ENCODE data around the gene TPSAB1.
"Not testable (repeated sequence)": the region's sequence is repeated elsewhere in the genome, so short reads cannot be mapped to it uniquely, and the experiment has no call there.

The TPSAB1 gene

DNA sequence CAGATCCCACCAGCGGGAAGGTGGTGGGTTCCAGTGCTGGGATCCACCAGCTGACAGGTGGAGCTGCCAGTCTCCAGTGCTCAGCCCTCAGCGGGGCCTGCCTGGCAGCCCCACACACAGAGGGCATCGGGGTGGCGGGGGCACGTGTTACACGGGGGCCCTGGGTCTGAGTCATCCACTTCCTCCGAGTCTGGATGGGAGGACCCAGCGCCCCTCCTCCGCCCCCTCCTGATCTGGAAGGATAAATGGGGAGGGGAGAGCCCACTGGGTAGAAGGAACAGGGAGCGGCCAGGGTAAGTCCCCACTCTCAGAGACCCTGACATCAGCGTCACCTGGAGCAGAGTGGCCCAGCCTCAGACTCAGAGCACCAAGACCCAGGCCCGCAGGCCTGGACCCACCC, at the start of gene TPSAB1:
Gene TPSAB1 (plus strand): TSS at position 270 of the 400 bp plus-strand sequence. CDS start 234 bp downstream, outside the sequence.
- not testable (repeated sequence) for DNase-seq

GRCh38 chr16:1190789-1191188, 49.7 kb upstream of the TPSAB1 start:
- DNase-seq = not testable (repeated sequence)

- DNase-seq = no peak
These were observed 48.0 kb upstream of the TPSAB1 start for GRCh38 chr16:1192384-1193073.

- no peak for DNase-seq
These were observed 47.2 kb upstream of the TPSAB1 start for GRCh38 chr16:1193143-1193824.

- DNase-seq = no peak
These were observed 46.5 kb upstream of the TPSAB1 start for GRCh38 chr16:1193825-1194581.

- peak; percentile 41 for DNase-seq
These were observed 45.7 kb upstream of the TPSAB1 start for GRCh38 chr16:1194665-1195392.

- DNase-seq = no peak
These were observed 45.2 kb upstream of the TPSAB1 start for GRCh38 chr16:1195393-1195666.

- DNase-seq = no peak
These were observed 44.0 kb upstream of the TPSAB1 start for GRCh38 chr16:1196494-1196893.

GRCh38 chr16:1197237-1197866, 43.2 kb upstream of the TPSAB1 start:
- DNase-seq = no peak

GRCh38 chr16:1198194-1198593, 42.3 kb upstream of the TPSAB1 start:
- no peak for DNase-seq

GRCh38 chr16:1198671-1199346, 41.7 kb upstream of the TPSAB1 start:
- DNase-seq = not testable (repeated sequence)

DNA sequence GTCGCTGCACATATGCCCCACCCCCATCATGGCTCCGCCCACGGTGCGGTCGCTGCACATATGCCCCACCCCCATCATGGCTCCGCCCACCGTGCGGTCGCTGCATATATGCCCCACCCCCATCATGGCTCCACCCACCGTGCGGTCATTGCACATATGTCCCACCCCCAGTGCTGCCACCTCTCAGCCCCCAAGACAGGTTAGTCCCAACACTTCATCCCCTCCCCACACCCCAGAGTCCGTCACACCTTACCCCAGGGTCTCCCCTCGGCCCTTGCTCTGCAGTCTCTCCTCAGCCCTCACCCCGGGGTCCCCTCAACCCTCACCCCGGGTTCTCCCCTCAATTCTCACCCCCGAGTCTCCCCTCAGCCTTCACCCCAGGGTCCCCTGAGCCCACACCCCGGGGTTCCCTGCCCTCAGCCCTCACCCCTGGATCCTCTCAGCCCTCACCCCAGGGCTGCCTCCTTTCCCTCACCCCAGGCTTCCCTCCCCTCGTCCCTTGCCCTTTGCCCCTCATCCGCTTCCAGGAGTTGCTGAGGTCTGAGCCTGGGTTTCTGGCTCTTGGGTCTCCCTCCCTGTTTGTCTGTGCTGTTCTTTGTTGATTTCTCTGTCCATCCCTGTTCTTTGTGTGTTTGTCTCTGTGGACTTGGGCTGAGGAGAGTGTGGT, 41.0 kb upstream of the TPSAB1 start:
- DNase-seq = no peak

- no peak for DNase-seq
These were observed 40.4 kb upstream of the TPSAB1 start for GRCh38 chr16:1200014-1200627.

- DNase-seq = no peak
These were observed 39.1 kb upstream of the TPSAB1 start for GRCh38 chr16:1201444-1201843.

- DNase-seq = no peak
These were observed 38.2 kb upstream of the TPSAB1 start for GRCh38 chr16:1202274-1202673.

GRCh38 chr16:1204933-1205332, 35.6 kb upstream of the TPSAB1 start:
- no peak for DNase-seq

DNA sequence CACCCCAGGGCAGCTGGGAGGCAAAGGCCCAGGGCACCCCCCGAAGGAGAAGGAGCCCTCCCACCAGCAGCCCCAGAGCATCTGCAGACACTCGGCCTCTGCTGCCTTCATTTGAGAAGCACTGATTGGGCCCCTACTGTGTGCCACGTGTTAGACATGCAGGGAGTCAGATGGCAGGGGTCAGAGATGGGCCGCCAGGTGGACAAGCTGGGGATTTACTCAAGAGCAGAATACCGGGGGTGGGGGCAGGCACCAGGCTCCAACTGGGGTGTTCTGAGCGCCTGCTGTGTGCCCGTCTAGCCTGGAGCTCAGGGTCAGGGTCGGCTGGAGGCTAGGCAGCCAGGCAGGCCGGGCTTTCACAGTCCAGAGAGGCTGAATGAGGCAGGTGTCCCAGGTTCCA, 34.2 kb upstream of the TPSAB1 start:
- DNase-seq = no peak

- peak; percentile 51 for DNase-seq
These were observed 33.7 kb upstream of the TPSAB1 start for GRCh38 chr16:1206786-1207185.

GRCh38 chr16:1208239-1208830, 32.2 kb upstream of the TPSAB1 start:
- DNase-seq = peak; percentile 34

DNA sequence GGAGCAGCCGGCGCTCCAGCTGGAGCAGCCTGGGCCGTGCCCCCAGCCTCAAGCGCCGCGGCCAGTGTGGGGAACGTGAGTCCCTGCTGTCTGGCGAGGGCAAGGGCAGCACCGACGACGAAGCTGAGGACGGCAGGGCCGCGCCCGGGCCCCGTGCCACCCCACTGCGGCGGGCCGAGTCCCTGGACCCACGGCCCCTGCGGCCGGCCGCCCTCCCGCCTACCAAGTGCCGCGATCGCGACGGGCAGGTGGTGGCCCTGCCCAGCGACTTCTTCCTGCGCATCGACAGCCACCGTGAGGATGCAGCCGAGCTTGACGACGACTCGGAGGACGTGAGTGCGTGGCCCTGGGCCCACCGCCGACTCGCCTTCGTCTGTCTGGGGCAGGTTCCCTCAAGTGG, 31.4 kb upstream of the TPSAB1 start:
- DNase-seq = no peak

- no peak for DNase-seq
These were observed 30.0 kb upstream of the TPSAB1 start for GRCh38 chr16:1210461-1210860.

Data from CD4-positive, alpha-beta T cell treated with Interleukin-17A for 4 hours (primary cell).